ENCODE measurements around the gene RPS29. TPM values are rescaled to one million over a fixed set of nuclear protein-coding genes. Genes with fewer than 3 reads are reported as not detected.

Gene RPS29
- total and polyA plus RNA-seq, 9 donors = 1,810 to 35,664 (median 2,389) TPM

GRCh38 chr14:49615776-49616175, 29.6 kb upstream of the RPS29 start:
- no peak for TF ChIP-seq POLR2A (IDR thresholded peaks at IDR 0.05)
- TF ChIP-seq CTCF (IDR thresholded peaks at IDR 0.05) = no peak
- TF ChIP-seq EP300 (IDR thresholded peaks at IDR 0.05) = no peak
- intact Hi-C loops (cut with DNase I) = no loop called here
- Histone ChIP-seq H3K27ac (no peak overlapping the region), H3K4me1 (ENCODE audit: insufficient read depth) (peaks cover 1% of the 10 kb centered on the region), H3K36me3 (no peaks in the 10 kb centered on the region), H3K27me3 (no peaks in the 10 kb centered on the region), H3K4me3 (no peak overlapping the region), H3K9me3 (no peaks in the 10 kb centered on the region)
- DNase-seq = no peak
- WGBS, 3 donors = 59 to 80% (median 71%) methylated on average over 6 of the region's 6 CpGs

- Histone ChIP-seq H3K36me3 (no peaks in the 10 kb centered on the region), H3K4me3 (no peak overlapping the region), H3K4me1 (ENCODE audit: insufficient read depth) (peaks cover 1% of the 10 kb centered on the region), H3K27me3 (no peaks in the 10 kb centered on the region), H3K9me3 (no peaks in the 10 kb centered on the region), H3K27ac (no peak overlapping the region)
- WGBS, 3 donors = 93 to 97% (median 97%) methylated on average over 2 of the region's 2 CpGs
- intact Hi-C loops (cut with DNase I) = no loop called here
- TF ChIP-seq EP300 (IDR thresholded peaks at IDR 0.05) (no peak), POLR2A (IDR thresholded peaks at IDR 0.05) (no peak), CTCF (IDR thresholded peaks at IDR 0.05) (no peak)
- no peak for DNase-seq
Measured at GRCh38 chr14:49614196-49614595, 28.0 kb upstream of the RPS29 start.

GRCh38 chr14:49612671-49613070, 26.5 kb upstream of the RPS29 start:
- H3K36me3 ChIP-seq = no peaks in the 10 kb centered on the region
- intact Hi-C loops (cut with DNase I) = no loop called here
- no peak for DNase-seq
- no peak for TF ChIP-seq POLR2A (IDR thresholded peaks at IDR 0.05)
- no peak for TF ChIP-seq EP300 (IDR thresholded peaks at IDR 0.05)
- no peak for TF ChIP-seq CTCF (IDR thresholded peaks at IDR 0.05)
- no peak overlapping the region for H3K4me3 ChIP-seq
- no peaks in the 10 kb centered on the region for H3K27me3 ChIP-seq
- H3K4me1 ChIP-seq (ENCODE audit: insufficient read depth) = no peaks in the 10 kb centered on the region
- no peaks in the 10 kb centered on the region for H3K9me3 ChIP-seq
- no peak overlapping the region for H3K27ac ChIP-seq
- WGBS, 3 donors = 80 to 84% (median 83%) methylated on average over 8 of the region's 8 CpGs

GRCh38 chr14:49612251-49612650, 26.1 kb upstream of the RPS29 start:
- H3K27me3 ChIP-seq = no peaks in the 10 kb centered on the region
- H3K27ac ChIP-seq = no peak overlapping the region
- no peak for TF ChIP-seq POLR2A (IDR thresholded peaks at IDR 0.05)
- TF ChIP-seq EP300 (IDR thresholded peaks at IDR 0.05) = no peak
- no peak for TF ChIP-seq CTCF (IDR thresholded peaks at IDR 0.05)
- no peaks in the 10 kb centered on the region for H3K36me3 ChIP-seq
- H3K4me1 ChIP-seq (ENCODE audit: insufficient read depth) = no peaks in the 10 kb centered on the region
- no peak overlapping the region for H3K4me3 ChIP-seq
- no peaks in the 10 kb centered on the region for H3K9me3 ChIP-seq
- no peak for DNase-seq
- WGBS, 3 donors = 83 to 87% (median 85%) methylated on average over 4 of the region's 4 CpGs
- intact Hi-C loops (cut with DNase I) = no loop called here

GRCh38 chr14:49607583-49607982, 21.4 kb upstream of the RPS29 start:
- no peak overlapping the region for H3K4me3 ChIP-seq
- H3K27ac ChIP-seq = no peak overlapping the region
- WGBS, 3 donors = 93 to 99% (median 94%) methylated on average over 6 of the region's 6 CpGs
- intact Hi-C loops (cut with DNase I) = no loop called here
- no peaks in the 10 kb centered on the region for H3K27me3 ChIP-seq
- H3K36me3 ChIP-seq = no peaks in the 10 kb centered on the region
- no peaks in the 10 kb centered on the region for H3K4me1 ChIP-seq (ENCODE audit: insufficient read depth)
- H3K9me3 ChIP-seq = no peaks in the 10 kb centered on the region
- DNase-seq = no peak
- TF ChIP-seq POLR2A (IDR thresholded peaks at IDR 0.05) = no peak
- no peak for TF ChIP-seq EP300 (IDR thresholded peaks at IDR 0.05)
- no peak for TF ChIP-seq CTCF (IDR thresholded peaks at IDR 0.05)

Measured in ovary (tissue), 9 donors.